Panc1 (cell line): ENCODE data around the gene CCDC178. TPM values are rescaled to one million over a fixed set of nuclear protein-coding genes. Genes with fewer than 3 reads are reported as not detected.

Source experiments
- ATAC-seq: fragments of 200-7000 bp; cut with Tn5 transposase; 2 replicates; pipeline ENCODE4 v1.9.1; 2020; ENCODE audit warnings: mild to moderate bottlenecking, moderate library complexity
- BruUV-seq: library from RNA; stranded (reverse); fragments of 400-500 nt; replicated peaks from 2 replicates; lab custom pipeline; 2021; lab: Mats Ljungman, UMichigan
- CTCF ChIA-PET: fragments of 300-600 bp; sonication (Branson Sonifier 250); formaldehyde crosslinking; loops from one replicate; lab custom pipeline; 2022; ENCODE audit warnings: antibody characterized with exemption; lab: Charles Lee
- POLR2A ChIA-PET: fragments of 300-600 bp; sonication (Branson Sonifier 250); formaldehyde crosslinking; loops from one replicate; lab custom pipeline; 2022; ENCODE audit warnings: antibody characterized with exemption; lab: Charles Lee
- DNase-seq: peaks from one replicate; pipeline ENCODE4 v3.0.0-alpha.2; 2010; ENCODE audit warnings: low read depth, low spot score
- H3K27ac ChIP-seq: 2 replicates; pipeline ENCODE4 v1.5.1; 2011; ENCODE audit warnings: mild to moderate bottlenecking, low read length, inconsistent platforms
- H3K27me3 ChIP-seq: fragments of 200-500 bp; sonication (Bioruptor generic); 2 replicates; pipeline ENCODE4 v1.6.0; 2014; ENCODE audit warnings: low read length, inconsistent platforms; ENCODE audit not compliant: control insufficient read depth, insufficient read depth
- H3K36me3 ChIP-seq: fragments of 200-500 bp; sonication (Bioruptor generic); 2 replicates; pipeline ENCODE4 v1.5.1; 2014; ENCODE audit warnings: inconsistent platforms, mild to moderate bottlenecking, low read length, moderate library complexity; ENCODE audit not compliant: control insufficient read depth, insufficient read depth
- H3K4me1 ChIP-seq: 2 replicates; pipeline ENCODE4 v1.5.1; 2011; ENCODE audit warnings: inconsistent platforms, mild to moderate bottlenecking, low read length, moderate library complexity; ENCODE audit not compliant: control insufficient read depth, insufficient read depth
- H3K4me3 ChIP-seq, 2 experiments: 2 replicates each; pipeline ENCODE4 v1.5.1; 2011 to 2012; ENCODE audit warnings: low read depth in 2 of 2, low read length in 2 of 2, mild to moderate bottlenecking in 2 of 2, inconsistent platforms in 1 of 2, moderate library complexity in 1 of 2
- H3K9me3 ChIP-seq: fragments of 200-500 bp; sonication (Bioruptor generic); 2 replicates; pipeline ENCODE4 v1.5.1; 2014; ENCODE audit warnings: low read depth, mild to moderate bottlenecking, inconsistent platforms, low read length, moderate library complexity; ENCODE audit not compliant: control insufficient read depth, insufficient read depth
- POLR2AphosphoS5 ChIP-seq: IDR thresholded peaks from 2 replicates; pipeline ENCODE4 v1.6.1; 2012; ENCODE audit warnings: mild to moderate bottlenecking, low read depth, low read length, moderate library complexity
- SIN3A ChIP-seq: IDR thresholded peaks from 2 replicates; pipeline ENCODE4 v1.6.1; 2012; ENCODE audit warnings: low read depth, mild to moderate bottlenecking, low read length, moderate library complexity, borderline replicate concordance; ENCODE audit not compliant: insufficient read depth
- TCF7L2 ChIP-seq: IDR thresholded peaks from 2 replicates; pipeline ENCODE4 v1.6.1; 2011; ENCODE audit warnings: mild to moderate bottlenecking, low read depth, low read length, inconsistent platforms
- in situ Hi-C: cut with HindIII; loops from 2 replicates; pipeline ENCODE4 v1.10.0; 2016; ENCODE audit warnings: low sequenced_read_pairs, low pct_unique_long_range_greater_than_20kb
- intact Hi-C: fragments of 100-400 bp; cut with micrococcal nuclease; formaldehyde crosslinking; loops from one replicate; pipeline ENCODE4 v1.10.0; 2022; ENCODE audit not compliant: unreplicated experiment
- total RNA-seq: library from RNA; stranded (reverse); gene quantifications from one replicate; pipeline ENCODE4 v1.2.1, GENCODE V29; 2021; ENCODE audit not compliant: unreplicated experiment
- TF ChIP-seq, protein P1 (sequence below): fragments of 450-650 bp; IDR thresholded peaks from 2 replicates; pipeline ENCODE4 v1.5.1; 2017; ENCODE audit warnings: mild to moderate bottlenecking
- TF ChIP-seq, protein P2 (sequence below), 2 experiments: IDR thresholded peaks; 2 replicates each; pipeline ENCODE4 v1.6.1; 2011 to 2012; ENCODE audit warnings: low read depth in 2 of 2, control low read depth in 1 of 2, low read length in 1 of 2, mild to moderate bottlenecking in 1 of 2, moderate library complexity in 1 of 2; ENCODE audit not compliant: insufficient read depth in 1 of 2

Gene CCDC178
- total RNA-seq, 1 experiment from 2014 or later: not detected

DNA sequence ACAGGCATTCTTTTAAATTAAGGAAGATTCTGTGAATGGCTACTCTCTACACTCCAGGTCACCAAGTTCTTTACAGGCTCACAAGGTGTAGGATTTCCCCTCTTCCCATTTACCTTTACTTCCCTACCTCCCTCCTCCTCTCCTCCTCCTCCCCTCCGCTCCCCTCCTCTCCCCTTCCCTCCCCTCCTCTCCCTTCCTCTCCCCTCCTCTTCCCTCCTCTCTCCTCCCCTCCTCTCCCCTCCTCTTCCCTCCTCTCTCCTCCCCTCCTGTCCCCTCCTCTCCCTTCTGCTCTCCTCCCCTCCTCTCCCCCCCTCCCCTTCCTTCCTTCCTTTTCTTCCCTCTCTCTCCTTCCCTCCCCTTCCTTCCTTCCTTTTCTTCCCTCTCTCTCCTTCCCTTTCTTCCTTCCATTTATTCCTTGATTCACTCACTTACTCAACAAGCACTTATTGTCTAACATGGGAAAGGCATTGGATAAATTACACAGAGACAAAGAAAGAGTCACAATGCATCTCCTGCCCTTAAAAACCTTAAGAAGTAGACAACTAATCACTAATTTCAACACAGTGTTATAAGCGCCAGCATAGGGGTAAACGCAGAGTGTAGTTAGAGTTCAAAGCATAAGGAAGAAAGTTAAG is 152.3 kb downstream of the CCDC178 start:
- Histone ChIP-seq H3K9me3 (no peaks in the 10 kb centered on the region), H3K4me3 (no peak overlapping the region), H3K27me3 (no peaks in the 10 kb centered on the region), H3K27ac (no peak overlapping the region), H3K4me1 (no peaks in the 10 kb centered on the region), H3K36me3 (no peaks in the 10 kb centered on the region)
- DNase-seq: no peak
- POLR2A ChIA-PET: no interaction called here
- in situ Hi-C loops: no loop called here
- CTCF ChIA-PET: no interaction called here
- ATAC-seq: no peak
- BruUV-seq: no TSS peak
- TF ChIP-seq, protein P1, sequence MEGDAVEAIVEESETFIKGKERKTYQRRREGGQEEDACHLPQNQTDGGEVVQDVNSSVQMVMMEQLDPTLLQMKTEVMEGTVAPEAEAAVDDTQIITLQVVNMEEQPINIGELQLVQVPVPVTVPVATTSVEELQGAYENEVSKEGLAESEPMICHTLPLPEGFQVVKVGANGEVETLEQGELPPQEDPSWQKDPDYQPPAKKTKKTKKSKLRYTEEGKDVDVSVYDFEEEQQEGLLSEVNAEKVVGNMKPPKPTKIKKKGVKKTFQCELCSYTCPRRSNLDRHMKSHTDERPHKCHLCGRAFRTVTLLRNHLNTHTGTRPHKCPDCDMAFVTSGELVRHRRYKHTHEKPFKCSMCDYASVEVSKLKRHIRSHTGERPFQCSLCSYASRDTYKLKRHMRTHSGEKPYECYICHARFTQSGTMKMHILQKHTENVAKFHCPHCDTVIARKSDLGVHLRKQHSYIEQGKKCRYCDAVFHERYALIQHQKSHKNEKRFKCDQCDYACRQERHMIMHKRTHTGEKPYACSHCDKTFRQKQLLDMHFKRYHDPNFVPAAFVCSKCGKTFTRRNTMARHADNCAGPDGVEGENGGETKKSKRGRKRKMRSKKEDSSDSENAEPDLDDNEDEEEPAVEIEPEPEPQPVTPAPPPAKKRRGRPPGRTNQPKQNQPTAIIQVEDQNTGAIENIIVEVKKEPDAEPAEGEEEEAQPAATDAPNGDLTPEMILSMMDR: no peak
- TF ChIP-seq, protein P2, sequence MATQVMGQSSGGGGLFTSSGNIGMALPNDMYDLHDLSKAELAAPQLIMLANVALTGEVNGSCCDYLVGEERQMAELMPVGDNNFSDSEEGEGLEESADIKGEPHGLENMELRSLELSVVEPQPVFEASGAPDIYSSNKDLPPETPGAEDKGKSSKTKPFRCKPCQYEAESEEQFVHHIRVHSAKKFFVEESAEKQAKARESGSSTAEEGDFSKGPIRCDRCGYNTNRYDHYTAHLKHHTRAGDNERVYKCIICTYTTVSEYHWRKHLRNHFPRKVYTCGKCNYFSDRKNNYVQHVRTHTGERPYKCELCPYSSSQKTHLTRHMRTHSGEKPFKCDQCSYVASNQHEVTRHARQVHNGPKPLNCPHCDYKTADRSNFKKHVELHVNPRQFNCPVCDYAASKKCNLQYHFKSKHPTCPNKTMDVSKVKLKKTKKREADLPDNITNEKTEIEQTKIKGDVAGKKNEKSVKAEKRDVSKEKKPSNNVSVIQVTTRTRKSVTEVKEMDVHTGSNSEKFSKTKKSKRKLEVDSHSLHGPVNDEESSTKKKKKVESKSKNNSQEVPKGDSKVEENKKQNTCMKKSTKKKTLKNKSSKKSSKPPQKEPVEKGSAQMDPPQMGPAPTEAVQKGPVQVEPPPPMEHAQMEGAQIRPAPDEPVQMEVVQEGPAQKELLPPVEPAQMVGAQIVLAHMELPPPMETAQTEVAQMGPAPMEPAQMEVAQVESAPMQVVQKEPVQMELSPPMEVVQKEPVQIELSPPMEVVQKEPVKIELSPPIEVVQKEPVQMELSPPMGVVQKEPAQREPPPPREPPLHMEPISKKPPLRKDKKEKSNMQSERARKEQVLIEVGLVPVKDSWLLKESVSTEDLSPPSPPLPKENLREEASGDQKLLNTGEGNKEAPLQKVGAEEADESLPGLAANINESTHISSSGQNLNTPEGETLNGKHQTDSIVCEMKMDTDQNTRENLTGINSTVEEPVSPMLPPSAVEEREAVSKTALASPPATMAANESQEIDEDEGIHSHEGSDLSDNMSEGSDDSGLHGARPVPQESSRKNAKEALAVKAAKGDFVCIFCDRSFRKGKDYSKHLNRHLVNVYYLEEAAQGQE (IDR thresholded peaks at IDR 0.05; ENCODE audit: insufficient read depth in 1 of 2, low read depth in 2 of 2, low read length in 1 of 2): no peak
- no peak for TF ChIP-seq TCF7L2
- no peak for TF ChIP-seq POLR2AphosphoS5
- no peak for TF ChIP-seq SIN3A
- intact Hi-C loops: no loop called here

DNA sequence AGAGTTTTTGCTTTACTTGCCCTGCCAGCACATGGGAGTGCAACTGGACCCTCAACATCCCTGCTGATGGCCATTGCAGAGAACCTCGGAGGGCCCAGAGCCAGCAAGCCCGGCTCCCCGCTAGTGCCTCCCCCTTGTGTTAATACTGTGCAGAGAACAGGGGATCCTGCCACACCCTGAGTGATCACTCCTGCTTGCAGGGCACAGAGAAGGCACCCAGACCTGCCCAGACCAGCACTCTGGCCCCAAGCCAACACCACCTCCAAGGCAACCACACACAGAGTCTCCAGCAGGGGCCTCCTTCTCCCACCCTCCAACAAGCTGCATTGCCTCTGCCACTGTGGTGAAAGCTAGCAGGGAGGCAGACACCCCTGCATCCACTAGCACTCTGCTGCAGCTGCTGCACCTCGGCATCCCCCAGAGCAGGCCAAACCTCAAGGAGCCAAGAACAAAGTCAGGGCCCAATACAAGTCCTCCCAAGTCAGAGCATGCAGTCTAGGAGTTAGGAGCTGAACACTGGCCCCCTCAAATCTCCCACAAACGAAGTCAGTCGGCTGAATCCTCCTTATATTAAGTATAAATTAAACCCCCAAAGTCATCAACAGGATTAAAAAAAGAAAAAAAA is 157.7 kb downstream of the CCDC178 start:
- no peaks in the 10 kb centered on the region for H3K27me3 ChIP-seq
- CTCF ChIA-PET: no interaction called here
- no peaks in the 10 kb centered on the region for H3K9me3 ChIP-seq
- no peaks in the 10 kb centered on the region for H3K4me1 ChIP-seq
- no peak overlapping the region for H3K4me3 ChIP-seq
- no peak overlapping the region for H3K27ac ChIP-seq
- ATAC-seq (no peak), DNase-seq (no peak)
- no peaks in the 10 kb centered on the region for H3K36me3 ChIP-seq
- intact Hi-C loops (no loop called here), in situ Hi-C loops (no loop called here)
- TF ChIP-seq, protein P2 (IDR thresholded peaks at IDR 0.05; ENCODE audit: insufficient read depth in 1 of 2, low read depth in 2 of 2, low read length in 1 of 2): no peak
- no peak for TF ChIP-seq SIN3A
- TF ChIP-seq TCF7L2: no peak
- TF ChIP-seq, protein P1: no peak
- no peak for TF ChIP-seq POLR2AphosphoS5
- POLR2A ChIA-PET: no interaction called here
- BruUV-seq: no TSS peak
